Upper lobe of left lung (tissue), 4 donors: ENCODE results near the gene MLF2.

ENCODE experiments used
- POLR2A ChIP-seq, 4 donors: fragments of 450-650 bp; IDR thresholded peaks; one replicate each; pipeline ENCODE4 v1.5.1; 2016 to 2017; ENCODE audit warnings: antibody characterized with exemption in 4 of 4, mild to moderate bottlenecking in 2 of 4
- POLR2AphosphoS5 ChIP-seq, 2 donors: sonication (generic); formaldehyde crosslinking; IDR thresholded peaks; one replicate each; pipeline ENCODE4 v1.5.1; 2017; ENCODE audit warnings: antibody characterized with exemption in 2 of 2
- TF ChIP-seq, protein P1 (sequence below), 6 experiments: fragments of 450-650 bp in 4 of 6; fragments of 200-600 bp in 2 of 6; sonication (generic) in 2 of 6; IDR thresholded peaks; one replicate each; pipeline ENCODE4 v1.5.1; 2016 to 2019; ENCODE audit warnings: antibody characterized with exemption in 6 of 6

DNA sequence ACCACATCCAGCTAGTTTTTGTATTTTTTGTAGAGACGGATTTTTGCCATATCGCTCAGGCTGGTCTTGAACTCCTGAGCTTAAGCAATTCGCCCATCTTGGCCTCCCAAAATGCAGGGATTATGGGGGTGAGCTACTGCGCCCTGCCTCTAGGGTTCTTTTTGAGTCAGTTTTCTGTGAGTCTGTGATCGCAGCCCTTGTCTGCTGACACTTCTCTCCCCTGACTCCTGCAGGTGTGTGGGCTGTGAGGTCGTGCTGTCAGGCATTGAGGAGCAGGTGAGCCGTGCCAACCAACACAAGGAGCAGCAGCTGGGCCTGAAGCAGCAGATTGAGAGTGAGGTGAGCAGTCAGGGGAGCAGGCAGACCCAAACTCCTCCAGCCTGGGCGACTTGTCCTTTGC is 22.8 kb downstream of the MLF2 start:
- TF ChIP-seq POLR2A (IDR thresholded peaks at IDR 0.05) (no peak), POLR2AphosphoS5 (IDR thresholded peaks at IDR 0.05) (no peak)
- TF ChIP-seq, protein P1, sequence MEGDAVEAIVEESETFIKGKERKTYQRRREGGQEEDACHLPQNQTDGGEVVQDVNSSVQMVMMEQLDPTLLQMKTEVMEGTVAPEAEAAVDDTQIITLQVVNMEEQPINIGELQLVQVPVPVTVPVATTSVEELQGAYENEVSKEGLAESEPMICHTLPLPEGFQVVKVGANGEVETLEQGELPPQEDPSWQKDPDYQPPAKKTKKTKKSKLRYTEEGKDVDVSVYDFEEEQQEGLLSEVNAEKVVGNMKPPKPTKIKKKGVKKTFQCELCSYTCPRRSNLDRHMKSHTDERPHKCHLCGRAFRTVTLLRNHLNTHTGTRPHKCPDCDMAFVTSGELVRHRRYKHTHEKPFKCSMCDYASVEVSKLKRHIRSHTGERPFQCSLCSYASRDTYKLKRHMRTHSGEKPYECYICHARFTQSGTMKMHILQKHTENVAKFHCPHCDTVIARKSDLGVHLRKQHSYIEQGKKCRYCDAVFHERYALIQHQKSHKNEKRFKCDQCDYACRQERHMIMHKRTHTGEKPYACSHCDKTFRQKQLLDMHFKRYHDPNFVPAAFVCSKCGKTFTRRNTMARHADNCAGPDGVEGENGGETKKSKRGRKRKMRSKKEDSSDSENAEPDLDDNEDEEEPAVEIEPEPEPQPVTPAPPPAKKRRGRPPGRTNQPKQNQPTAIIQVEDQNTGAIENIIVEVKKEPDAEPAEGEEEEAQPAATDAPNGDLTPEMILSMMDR (IDR thresholded peaks at IDR 0.05) = no peak
